NCI-H510A (cell line): ENCODE results near the gene SATB1.
A peak's percentile ranks its signal among the peaks of the same experiment; 100 is the strongest.
"Not testable (repeated sequence)": the region's sequence is repeated elsewhere in the genome, so short reads cannot be mapped to it uniquely, and the experiment has no call there.

Experiments
- DNase-seq: peaks from one replicate; lab custom pipeline; 2025; lab: John Stamatoyannopoulos, UW

The SATB1 gene

GRCh38 chr3:18424729-18425640 is at the start of gene SATB1:
Gene SATB1 (minus strand): TSS chr3:18425339. CDS start chr3:18420967, 4,372 bp downstream.
- peak; percentile 73 for DNase-seq

- no peak for DNase-seq
Measured at GRCh38 chr3:18474202-18474601, 49.1 kb upstream of the SATB1 start.

DNA sequence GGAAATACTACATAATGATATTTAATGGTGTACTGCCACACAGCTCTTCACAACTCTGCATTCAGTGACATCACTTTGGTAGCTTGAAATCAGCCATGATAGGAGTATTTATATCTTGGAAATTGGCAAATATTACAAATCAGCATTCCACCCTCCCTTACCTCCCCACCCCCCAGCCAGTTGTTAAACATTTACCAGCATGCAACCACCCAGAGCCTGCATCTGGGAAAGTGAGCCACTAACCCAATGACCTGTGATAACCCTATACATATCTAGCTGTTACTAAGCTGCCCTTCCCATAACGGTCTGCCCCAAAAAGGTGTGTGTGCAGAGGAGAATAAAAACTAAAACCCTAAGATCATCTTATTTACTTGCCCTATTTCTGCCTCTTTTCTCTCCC is 44.6 kb upstream of the SATB1 start:
- DNase-seq, result no peak

- DNase-seq, result no peak
Measured at GRCh38 chr3:18466136-18466535, 41.0 kb upstream of the SATB1 start.

GRCh38 chr3:18454766-18455165 is 29.6 kb upstream of the SATB1 start:
- no peak for DNase-seq

DNA sequence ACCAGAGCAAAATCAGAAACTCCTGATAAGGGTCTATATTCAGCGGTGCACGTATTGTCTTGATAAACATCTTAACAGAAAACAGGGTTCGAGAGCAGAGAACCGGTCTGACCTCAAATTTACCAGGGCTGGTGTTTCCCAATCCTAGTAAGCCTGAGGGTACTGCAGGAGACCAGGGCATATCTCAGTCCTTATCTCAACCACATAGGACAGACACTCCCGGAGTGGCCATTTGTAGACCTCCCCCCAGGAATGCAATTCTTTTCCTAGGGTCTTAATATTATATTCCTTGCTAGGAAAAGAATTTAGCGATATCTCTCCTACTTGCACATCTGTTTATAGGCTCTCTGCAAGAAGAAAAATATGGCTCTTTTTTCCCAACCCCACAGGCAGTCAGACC is 24.5 kb upstream of the SATB1 start:
- DNase-seq, result not testable (repeated sequence)

DNA sequence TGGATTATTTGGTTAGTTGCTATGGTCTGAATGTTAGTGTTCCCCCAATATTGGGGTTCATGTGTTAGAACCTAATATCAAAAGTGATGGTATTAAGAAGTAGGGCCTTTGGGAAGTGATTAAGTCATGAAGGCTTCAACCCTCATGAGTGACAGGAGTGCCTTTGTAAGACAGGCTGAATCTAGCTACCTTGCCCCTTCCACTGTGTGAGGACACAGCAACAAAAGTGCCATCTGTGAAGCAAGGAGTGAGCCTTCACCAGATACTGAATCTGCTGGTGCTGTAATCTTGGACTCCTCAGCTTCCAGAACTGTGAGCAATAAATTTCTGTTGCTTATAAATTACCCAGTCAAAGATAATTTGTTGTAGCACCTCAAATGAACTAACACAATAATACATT is 22.6 kb upstream of the SATB1 start:
- no peak for DNase-seq

- no peak for DNase-seq
Measured at GRCh38 chr3:18446149-18446825, 21.1 kb upstream of the SATB1 start.

GRCh38 chr3:18445401-18446148 is 20.4 kb upstream of the SATB1 start:
- no peak for DNase-seq

DNA sequence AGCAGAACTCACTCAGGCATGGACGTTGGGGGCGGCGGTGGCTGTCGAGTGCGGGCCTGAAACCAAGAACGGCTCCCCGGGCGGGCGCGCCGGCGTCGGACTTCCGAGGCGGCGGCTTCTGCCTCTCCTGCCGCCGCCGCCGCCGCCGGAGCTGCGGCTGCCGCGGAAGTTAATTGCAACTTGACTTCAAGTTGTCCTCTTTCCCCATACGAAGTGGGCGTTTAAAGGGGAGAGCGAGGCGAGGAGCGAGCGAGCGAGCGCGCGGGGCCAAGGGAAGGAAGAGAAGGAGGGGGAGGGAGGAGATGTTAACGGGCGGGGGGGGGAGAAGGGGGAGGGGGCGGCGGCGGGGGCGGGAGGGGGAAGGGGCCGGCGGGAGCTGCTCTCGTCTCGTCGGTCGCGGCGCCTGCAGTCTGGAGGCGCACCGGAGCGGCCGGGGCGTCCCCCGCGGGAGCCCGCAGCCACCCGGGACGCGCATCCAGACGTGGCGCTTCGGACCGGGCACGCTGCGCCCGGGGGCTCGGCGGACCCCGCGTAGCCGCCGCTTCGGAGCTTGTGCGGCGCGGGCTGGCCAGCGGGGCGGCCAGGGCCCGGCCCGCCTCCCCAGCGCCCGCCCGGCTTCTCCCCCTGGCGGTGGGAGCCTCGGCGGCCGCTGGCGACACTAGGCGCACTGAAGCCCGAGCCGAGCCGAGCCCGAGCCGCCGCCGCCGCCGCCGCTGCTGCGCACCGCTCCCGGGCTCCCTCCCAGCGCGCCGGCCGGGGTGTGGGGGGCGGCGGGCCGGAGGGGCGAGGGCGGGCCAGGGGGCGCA is 19.7 kb upstream of the SATB1 start:
- peak; percentile 33 for DNase-seq

DNA sequence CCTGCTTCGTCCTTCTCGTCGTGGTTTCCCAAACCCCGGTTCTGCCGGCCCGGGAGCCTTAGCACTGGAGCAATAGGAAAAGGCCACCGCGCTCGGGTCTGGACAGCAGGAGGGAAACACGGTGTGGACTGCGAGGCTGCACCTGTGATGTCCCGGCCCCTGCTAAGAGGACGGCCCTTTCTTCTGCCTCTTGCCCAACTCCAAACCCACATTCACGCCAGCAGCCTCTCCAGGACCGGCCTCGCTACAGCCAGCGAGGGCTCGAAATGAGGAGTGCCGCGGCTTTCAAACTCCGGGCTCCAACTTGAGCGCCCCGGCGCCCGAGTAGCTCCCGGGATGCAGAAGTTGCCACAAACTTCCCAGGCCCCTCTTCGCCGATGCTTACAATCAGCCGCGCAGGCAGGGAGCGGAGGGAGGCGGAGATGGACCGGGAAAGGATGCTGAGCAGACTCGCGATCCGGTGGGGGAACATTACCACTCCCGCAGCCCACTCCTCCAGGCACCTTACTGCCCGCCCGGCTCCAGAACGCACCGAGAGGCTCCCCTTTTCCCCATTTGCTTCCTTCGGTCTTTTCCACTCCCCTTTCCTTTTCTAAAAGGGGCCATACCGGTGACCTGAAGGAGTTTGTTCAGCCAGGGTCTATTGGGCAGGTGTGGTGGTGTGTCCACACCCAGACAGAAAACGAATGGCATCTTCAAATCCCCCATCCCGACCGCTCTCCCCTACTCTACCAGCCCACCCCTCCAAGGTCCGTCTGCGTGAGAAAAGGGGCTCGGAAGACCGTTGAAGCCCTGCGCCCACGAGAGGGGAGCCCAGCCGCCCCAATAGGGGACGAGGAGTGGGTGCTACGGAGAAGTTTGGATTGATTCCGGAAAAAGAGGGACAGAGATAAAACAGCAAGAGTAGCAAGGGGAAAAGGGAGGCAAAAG is 18.8 kb upstream of the SATB1 start:
- no peak for DNase-seq

DNA sequence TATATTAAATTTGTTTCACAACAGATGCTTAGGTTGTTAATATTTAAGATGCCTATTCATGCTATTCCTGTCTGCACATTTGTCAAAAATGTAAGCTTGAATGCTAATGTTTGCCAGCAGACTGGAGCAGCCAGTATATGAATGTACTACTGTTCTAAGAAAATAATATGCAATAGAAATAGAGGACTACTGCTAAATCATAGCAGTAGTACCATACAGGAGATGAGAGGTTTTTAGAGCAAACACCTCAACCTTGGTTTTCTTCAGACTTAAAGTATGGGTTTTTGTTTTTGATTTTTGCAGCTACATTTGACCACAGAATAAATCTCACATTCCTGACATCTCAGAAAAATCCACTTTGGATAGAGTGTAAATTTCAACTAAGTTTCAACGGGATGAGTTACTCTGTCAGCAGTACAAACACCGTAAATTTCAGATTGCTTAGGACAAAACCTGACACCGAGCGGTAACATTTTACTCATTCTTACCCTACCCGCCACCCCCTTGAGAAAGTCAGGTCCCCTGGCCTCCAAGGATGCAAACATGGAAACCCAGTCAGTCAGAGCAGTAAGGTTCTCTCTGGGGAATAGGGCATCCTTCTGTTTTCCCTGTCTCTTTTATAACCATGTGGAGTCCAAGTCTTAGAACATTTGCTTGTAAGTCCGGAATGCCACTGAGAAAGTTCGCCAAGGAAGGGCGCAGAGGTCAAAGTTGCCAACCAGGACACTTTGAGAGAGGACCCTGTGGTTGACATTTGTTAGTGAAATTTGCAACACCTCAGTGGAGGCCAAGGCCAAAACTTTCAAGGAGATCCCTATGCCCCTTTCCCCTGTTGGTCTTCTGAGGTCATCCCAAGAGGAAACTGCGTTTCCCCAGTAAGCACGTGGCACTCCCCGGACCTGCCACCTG is 17.9 kb upstream of the SATB1 start:
- DNase-seq, result no peak

DNA sequence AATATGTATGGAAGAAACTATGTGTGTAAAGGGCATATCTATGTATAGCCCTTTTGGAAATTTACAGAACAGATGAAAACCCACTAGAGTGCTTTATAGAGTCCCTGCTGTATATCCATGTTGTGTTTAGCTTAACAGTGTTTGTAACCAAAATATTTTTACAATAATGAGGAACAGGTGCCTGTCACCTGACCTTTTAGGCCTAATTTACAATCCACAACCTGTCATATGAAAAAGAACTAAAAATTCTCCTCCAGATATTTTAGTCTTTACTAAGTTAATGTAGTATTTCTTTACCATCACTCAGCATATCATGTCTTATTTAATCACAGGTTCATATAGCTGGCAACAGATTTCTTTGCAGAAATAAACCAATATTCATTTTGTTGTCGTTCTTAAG is 16.4 kb upstream of the SATB1 start:
- DNase-seq, result no peak

- DNase-seq, result no peak
Measured at GRCh38 chr3:18440066-18440722, 15.1 kb upstream of the SATB1 start.

GRCh38 chr3:18439281-18439680 is 14.1 kb upstream of the SATB1 start:
- no peak for DNase-seq

GRCh38 chr3:18438586-18438985 is 13.4 kb upstream of the SATB1 start:
- DNase-seq, result no peak

- no peak for DNase-seq
Measured at GRCh38 chr3:18436213-18436612, 11.1 kb upstream of the SATB1 start.

- DNase-seq, result no peak
Measured at GRCh38 chr3:18434711-18435110, 9.6 kb upstream of the SATB1 start.

GRCh38 chr3:18432752-18433151 is 7.6 kb upstream of the SATB1 start:
- no peak for DNase-seq
